Measurements from ENCODE around the gene CMTM4. TPM values are rescaled to one million over a fixed set of nuclear protein-coding genes. Genes with fewer than 3 reads are reported as not detected.
"Not testable (repeated sequence)": the region's sequence is repeated elsewhere in the genome, so short reads cannot be mapped to it uniquely, and the experiment has no call there.

CMTM4 gene
- total and polyA plus RNA-seq, 8 donors, result 14.9 to 43.5 (median 36.5) TPM

GRCh38 chr16:66596986-66597848 lies 99.3 kb downstream of the CMTM4 start:
- WGBS, 2 donors, result 85 to 89% methylated on average over 5 of the region's 5 CpGs
- FAIRE-seq, result no peak
- Histone ChIP-seq H3K4me1 (no peaks in the 10 kb centered on the region), H3K27me3 (no peaks in the 10 kb centered on the region), H3K9me3 (no peaks in the 10 kb centered on the region), H3K4me3 (no peak overlapping the region), H3K36me3 (no peaks in the 10 kb centered on the region), H3K27ac (no peak overlapping the region)
- TF ChIP-seq CTCF (IDR thresholded peaks at IDR 0.05), result no peak
- no peak for DNase-seq
- intact Hi-C loops (cut with DNase I), result no loop called here
- no peak for ATAC-seq

- H3K4me3 ChIP-seq; H3K36me3 ChIP-seq; ATAC-seq; H3K9me3 ChIP-seq; H3K27ac ChIP-seq; FAIRE-seq; H3K4me1 ChIP-seq; DNase-seq; intact Hi-C loops (cut with DNase I); H3K27me3 ChIP-seq: not testable (repeated sequence)
- 97% methylated on average over 4 of the region's 4 CpGs for WGBS, 2 donors
Observed at GRCh38 chr16:66596559-66596958, 100.0 kb downstream of the CMTM4 start.

GRCh38 chr16:66594739-66595138 lies 101.8 kb downstream of the CMTM4 start:
- Histone ChIP-seq H3K4me1 (no peaks in the 10 kb centered on the region), H3K4me3 (no peak overlapping the region), H3K9me3 (no peaks in the 10 kb centered on the region), H3K27ac (no peak overlapping the region), H3K27me3 (no peaks in the 10 kb centered on the region), H3K36me3 (no peaks in the 10 kb centered on the region)
- intact Hi-C loops (cut with DNase I), result no loop called here
- 81 to 86% methylated on average over 7 of the region's 7 CpGs for WGBS, 2 donors
- DNase-seq, result no peak
- peak in 1 of 4 donors; percentile 55 for ATAC-seq
- no peak for FAIRE-seq
- no peak for TF ChIP-seq CTCF (IDR thresholded peaks at IDR 0.05)

GRCh38 chr16:66592814-66593213 lies 103.7 kb downstream of the CMTM4 start:
- no peak overlapping the region for H3K27ac ChIP-seq
- DNase-seq, result no peak
- H3K27me3 ChIP-seq, result no peaks in the 10 kb centered on the region
- WGBS, 2 donors, result 99 to 100% methylated on average over 3 of the region's 3 CpGs
- TF ChIP-seq CTCF (IDR thresholded peaks at IDR 0.05), result no peak
- no peaks in the 10 kb centered on the region for H3K9me3 ChIP-seq
- no peaks in the 10 kb centered on the region for H3K4me1 ChIP-seq
- H3K36me3 ChIP-seq, result no peaks in the 10 kb centered on the region
- no peak overlapping the region for H3K4me3 ChIP-seq
- ATAC-seq, result no peak
- no peak for FAIRE-seq
- intact Hi-C loops (cut with DNase I), result no loop called here

- Histone ChIP-seq H3K27ac (no peak overlapping the region), H3K4me1 (no peaks in the 10 kb centered on the region), H3K4me3 (no peak overlapping the region), H3K36me3 (no peaks in the 10 kb centered on the region), H3K27me3 (no peaks in the 10 kb centered on the region), H3K9me3 (no peaks in the 10 kb centered on the region)
- WGBS, 2 donors, result 85 to 91% methylated on average over 3 of the region's 3 CpGs
- DNase-seq (no peak), FAIRE-seq (no peak), ATAC-seq (no peak)
- TF ChIP-seq CTCF (IDR thresholded peaks at IDR 0.05), result no peak
- intact Hi-C loops (cut with DNase I), result no loop called here
Observed at GRCh38 chr16:66592241-66592640, 104.3 kb downstream of the CMTM4 start.

All from pancreas (tissue), 10 donors.